H1 (cell line): ENCODE results near the gene LIPC. TPM values are rescaled to one million over a fixed set of nuclear protein-coding genes. Genes with fewer than 3 reads are reported as not detected.

Source experiments
- ATF2 ChIP-seq: IDR thresholded peaks from 2 replicates; pipeline ENCODE4 v1.6.1; 2012; ENCODE audit warnings: low read length, inconsistent platforms
- BRCA1 ChIP-seq: IDR thresholded peaks from 2 replicates; pipeline ENCODE4 v1.6.1; 2012; ENCODE audit warnings: low read depth, low read length, improper control_type of control experiment
- CEBPB ChIP-seq: IDR thresholded peaks from 2 replicates; pipeline ENCODE4 v1.6.1; 2012; ENCODE audit warnings: low read depth, low read length
- CHD7 ChIP-seq: fragments of 300-600 bp; sonication (generic); IDR thresholded peaks from 2 replicates; pipeline ENCODE4 v1.7.1; 2012; ENCODE audit warnings: low read length, moderate library complexity, mild to moderate bottlenecking, inconsistent platforms; ENCODE audit not compliant: insufficient replicate concordance
- CREB1 ChIP-seq: IDR thresholded peaks from 2 replicates; pipeline ENCODE4 v1.6.1; 2012; ENCODE audit warnings: inconsistent platforms
- EP300 ChIP-seq, 2 experiments: IDR thresholded peaks; 1 replicate in 1 of 2; 2 replicates in 1 of 2; pipeline ENCODE4 v1.6.1; 2011 to 2012; ENCODE audit warnings: low read depth in 2 of 2, low read length in 2 of 2, mild to moderate bottlenecking in 2 of 2, borderline replicate concordance in 1 of 2, inconsistent platforms in 1 of 2, moderate library complexity in 1 of 2
- FOSL1 ChIP-seq: IDR thresholded peaks from 2 replicates; pipeline ENCODE4 v1.6.1; 2011; ENCODE audit warnings: mild to moderate bottlenecking, low read depth, low read length, moderate library complexity; ENCODE audit not compliant: insufficient read depth
- RBBP5 ChIP-seq: IDR thresholded peaks from 2 replicates; pipeline ENCODE4 v1.7.1; 2012; ENCODE audit warnings: low read depth, mild to moderate bottlenecking, inconsistent platforms, low read length, moderate library complexity, borderline replicate concordance
- SIRT6 ChIP-seq: IDR thresholded peaks from one replicate; pipeline ENCODE4 v1.7.1; 2012; ENCODE audit warnings: low read length, inconsistent platforms
- SIX5 ChIP-seq: IDR thresholded peaks from 2 replicates; pipeline ENCODE4 v1.6.1; 2011; ENCODE audit warnings: mild to moderate bottlenecking, low read depth, low read length
- SP4 ChIP-seq: IDR thresholded peaks from 2 replicates; pipeline ENCODE4 v1.6.1; 2012; ENCODE audit warnings: low read length, inconsistent platforms
- polyA plus RNA-seq, 7 experiments: library from polyadenylated mRNA; depleted of rRNA in 3 of 7; stranded (reverse) in 5 of 7; unstranded in 2 of 7; fragments of >200 nt in 5 of 7; fragments of 200-250 nt in 2 of 7; gene quantifications; 1 replicate in 5 of 7; 2 replicates in 1 of 7; 4 replicates in 1 of 7; pipeline versions ENCODE4 v1.2.1 to v1.2.3, GENCODE V29; 2011 to 2013; ENCODE audit warnings: missing spikeins in 2 of 7, mixed read lengths in 2 of 7
- total RNA-seq: library from RNA; stranded (reverse); fragmentation: NEBNext Ultra II Directional; extraction: Animal tissue kit (Norgen Biotek cat#: 25700); gene quantifications from 2 replicates; pipeline ENCODE4 v1.2.1, GENCODE V29; 2021

LIPC gene
- total and polyA plus RNA-seq, 2 of the 8 experiments (the other 6 are each of a cell fraction or from before 2014, with no cell fraction given) = not detected

- TF ChIP-seq CHD7 (no peak), FOSL1 (no peak), BRCA1 (no peak), SIX5 (no peak), RBBP5 (no peak), CREB1 (no peak), SIRT6 (no peak), SP4 (no peak), EP300 (IDR thresholded peaks at IDR 0.05; ENCODE audit: borderline replicate concordance in 1 of 2, low read depth in 2 of 2, low read length in 2 of 2) (no peak), ATF2 (no peak), CEBPB (no peak)
Observed at GRCh38 chr15:58391088-58391487, 40.7 kb upstream of the LIPC start (continued).
